GM18868 (cell line): ENCODE measurements around the gene UPF3B.
"Not testable (repeated sequence)": the region's sequence is repeated elsewhere in the genome, so short reads cannot be mapped to it uniquely, and the experiment has no call there.

Source experiments
- ATAC-seq: cut with Tn5 transposase; IDR thresholded peaks from one replicate; pipeline ENCODE4 v1.9.1; 2021; ENCODE audit warnings: mild to moderate bottlenecking, moderate library complexity; ENCODE audit not compliant: unreplicated experiment

Gene UPF3B

GRCh38 chrX:119826399-119826959, 26.3 kb downstream of the UPF3B start:
- ATAC-seq, result peak; percentile 47

GRCh38 chrX:119824221-119824620, 28.5 kb downstream of the UPF3B start:
- not testable (repeated sequence) for ATAC-seq

GRCh38 chrX:119821703-119822102, 31.1 kb downstream of the UPF3B start:
- ATAC-seq, result peak; percentile 96

GRCh38 chrX:119817130-119817690, 35.6 kb downstream of the UPF3B start:
- ATAC-seq, result no peak

GRCh38 chrX:119816300-119816699, 36.5 kb downstream of the UPF3B start:
- no peak for ATAC-seq

- no peak for ATAC-seq
Observed at GRCh38 chrX:119809185-119809666, 43.5 kb downstream of the UPF3B start.

GRCh38 chrX:119808461-119808860, 44.3 kb downstream of the UPF3B start:
- ATAC-seq, result not testable (repeated sequence)

- ATAC-seq, result no peak
Observed at GRCh38 chrX:119802546-119802945, 50.2 kb downstream of the UPF3B start.

GRCh38 chrX:119801253-119802221, 51.2 kb downstream of the UPF3B start:
- ATAC-seq, result no peak

- ATAC-seq, result peak; percentile 90
Observed at GRCh38 chrX:119791437-119792231, 61.1 kb downstream of the UPF3B start, which contains the start of gene RPL39. TSS of gene RPL39 (minus strand) at chrX:119791630. CDS start at chrX:119791576, 54 bp downstream.

- ATAC-seq, result peak; percentile 24
Observed at GRCh38 chrX:119790977-119791436, 61.8 kb downstream of the UPF3B start.

GRCh38 chrX:119784747-119785446, 67.9 kb downstream of the UPF3B start:
- ATAC-seq, result no peak
